ENCODE measurements around the gene MCF2L.

The MCF2L gene

DNA sequence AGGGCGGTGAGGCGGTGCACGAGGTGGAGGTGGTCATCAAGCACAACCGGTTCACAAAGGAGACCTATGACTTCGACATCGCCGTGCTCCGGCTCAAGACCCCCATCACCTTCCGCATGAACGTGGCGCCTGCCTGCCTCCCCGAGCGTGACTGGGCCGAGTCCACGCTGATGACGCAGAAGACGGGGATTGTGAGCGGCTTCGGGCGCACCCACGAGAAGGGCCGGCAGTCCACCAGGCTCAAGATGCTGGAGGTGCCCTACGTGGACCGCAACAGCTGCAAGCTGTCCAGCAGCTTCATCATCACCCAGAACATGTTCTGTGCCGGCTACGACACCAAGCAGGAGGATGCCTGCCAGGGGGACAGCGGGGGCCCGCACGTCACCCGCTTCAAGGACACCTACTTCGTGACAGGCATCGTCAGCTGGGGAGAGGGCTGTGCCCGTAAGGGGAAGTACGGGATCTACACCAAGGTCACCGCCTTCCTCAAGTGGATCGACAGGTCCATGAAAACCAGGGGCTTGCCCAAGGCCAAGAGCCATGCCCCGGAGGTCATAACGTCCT lies 180.0 kb downstream of the MCF2L start:
- DNase-seq (ENCODE audit: low read depth, low spot score) = no peak

Data from iPS DF 19.7 (cell line).